ENCODE measurements around the gene TMEM150A. TPM values are rescaled to one million over a fixed set of nuclear protein-coding genes. Genes with fewer than 3 reads are reported as not detected.
A peak's percentile ranks its signal among the peaks of the same experiment; 100 is the strongest.

TMEM150A gene, protein sequence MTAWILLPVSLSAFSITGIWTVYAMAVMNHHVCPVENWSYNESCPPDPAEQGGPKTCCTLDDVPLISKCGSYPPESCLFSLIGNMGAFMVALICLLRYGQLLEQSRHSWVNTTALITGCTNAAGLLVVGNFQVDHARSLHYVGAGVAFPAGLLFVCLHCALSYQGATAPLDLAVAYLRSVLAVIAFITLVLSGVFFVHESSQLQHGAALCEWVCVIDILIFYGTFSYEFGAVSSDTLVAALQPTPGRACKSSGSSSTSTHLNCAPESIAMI
- total RNA-seq (2.3 TPM), polyA plus RNA-seq (15.9 TPM)
- long read RNA-seq, donor 1: 0 reads
- long read RNA-seq, donor 2, partial matches to known transcripts: 0 of 3 reads
- long read RNA-seq, donor 2, other reads (novel, unspliced or antisense): 0 of 3 reads
- long read RNA-seq, donor 3, partial matches to known transcripts: 0 of 1 reads
- long read RNA-seq, donor 3, other reads (novel, unspliced or antisense): 0 of 1 reads
- long read RNA-seq, donor 4, partial matches to known transcripts: 0 of 2 reads
- long read RNA-seq, donor 4, other reads (novel, unspliced or antisense): 0 of 2 reads
- long read RNA-seq, donor 5, partial matches to known transcripts: 0 of 2 reads
- long read RNA-seq, donor 5, other reads (novel, unspliced or antisense): 0 of 2 reads
- long read RNA-seq, donor 6: 0 reads
- long read RNA-seq, donor 7, partial matches to known transcripts: 0 of 1 reads
- long read RNA-seq, donor 7, other reads (novel, unspliced or antisense): 0 of 1 reads
- long read RNA-seq, donor 8, partial matches to known transcripts: 0 of 1 reads
- long read RNA-seq, donor 8, other reads (novel, unspliced or antisense): 0 of 1 reads
- long read RNA-seq, donor 9, partial matches to known transcripts: 0 of 1 reads
- long read RNA-seq, donor 9, other reads (novel, unspliced or antisense): 0 of 1 reads
- long read RNA-seq, donor 10, partial matches to known transcripts: 0 of 2 reads
- long read RNA-seq, donor 10, other reads (novel, unspliced or antisense): 0 of 2 reads

DNA sequence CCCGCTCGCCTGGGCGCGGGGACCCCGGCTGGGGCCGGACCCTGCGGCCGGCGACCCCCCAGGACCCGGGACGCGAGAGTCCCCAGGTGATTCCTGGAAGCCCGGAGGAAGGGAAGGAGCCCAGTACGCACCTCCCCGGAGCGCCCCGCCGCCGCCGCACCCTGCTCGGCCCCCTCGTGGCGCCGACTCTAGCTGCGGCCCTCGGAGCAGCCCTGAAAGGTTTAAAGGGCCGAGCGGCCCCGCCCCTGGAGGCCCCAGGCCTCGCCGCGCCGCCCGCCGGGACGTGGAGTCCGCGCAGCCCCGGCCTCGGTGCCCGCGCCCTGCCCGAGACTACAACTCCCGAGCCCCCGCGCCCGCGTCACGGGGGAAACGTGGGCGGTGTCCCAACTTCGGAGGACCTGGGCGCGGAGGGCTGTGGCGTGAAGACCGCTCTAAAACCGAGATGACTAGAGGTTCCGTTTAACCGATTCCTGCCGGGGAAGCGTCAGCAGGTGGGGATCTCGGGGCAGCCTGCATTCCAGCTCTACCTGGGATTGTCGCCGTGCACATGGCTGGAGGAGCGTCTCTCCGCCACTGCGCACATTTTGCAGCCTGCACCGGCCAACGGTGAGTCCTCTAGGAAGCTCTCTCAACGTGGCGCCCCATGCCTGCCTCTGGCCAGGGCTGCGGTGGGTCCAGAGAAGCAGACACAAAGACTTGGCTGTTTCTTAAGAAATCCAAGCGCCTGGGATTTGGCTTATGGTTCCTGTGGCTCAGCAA lies at the start of gene TMEM150A:
TMEM150A (minus strand) TSS at position 223 of the 759 bp plus-strand sequence. CDS start 750 bp downstream, outside the sequence.
- peak within 1 kb of the TSS in 1 of 2 donors; percentile 81 for H3K27ac ChIP-seq (ENCODE audit: low read depth in 1 of 2, low read length in 1 of 2)
- H3K4me3 ChIP-seq (ENCODE audit: low read length in 2 of 2): peak within 1 kb of the TSS; percentile 57 to 63
- under 1% methylated on average over 73 of the region's 73 CpGs for WGBS
- H3K9me3 ChIP-seq (ENCODE audit: control insufficient read depth in 2 of 2, insufficient read depth in 1 of 2, low read length in 1 of 2): no peaks in the 10 kb centered on the region
- peaks cover 3 to 21% of the 10 kb centered on the region in 2 donors for H3K4me1 ChIP-seq (ENCODE audit: control insufficient read depth in 2 of 2, insufficient read depth in 2 of 2, low read length in 2 of 2)
- peaks cover 16 to 22% of the 10 kb centered on the region in 2 donors for H3K36me3 ChIP-seq (ENCODE audit: control insufficient read depth in 2 of 2, insufficient read depth in 2 of 2, low read length in 1 of 2)
- H3K27me3 ChIP-seq (ENCODE audit: control insufficient read depth in 2 of 2, insufficient read depth in 1 of 2, low read length in 1 of 2): peaks cover 14 to 31% of the 10 kb centered on the region in 2 donors
- DNase-seq (ENCODE audit: low read depth in 6 of 9, low spot score in 9 of 9): peak in 3 of 9 donors; percentile 61 to 77 (median 67)

DNA sequence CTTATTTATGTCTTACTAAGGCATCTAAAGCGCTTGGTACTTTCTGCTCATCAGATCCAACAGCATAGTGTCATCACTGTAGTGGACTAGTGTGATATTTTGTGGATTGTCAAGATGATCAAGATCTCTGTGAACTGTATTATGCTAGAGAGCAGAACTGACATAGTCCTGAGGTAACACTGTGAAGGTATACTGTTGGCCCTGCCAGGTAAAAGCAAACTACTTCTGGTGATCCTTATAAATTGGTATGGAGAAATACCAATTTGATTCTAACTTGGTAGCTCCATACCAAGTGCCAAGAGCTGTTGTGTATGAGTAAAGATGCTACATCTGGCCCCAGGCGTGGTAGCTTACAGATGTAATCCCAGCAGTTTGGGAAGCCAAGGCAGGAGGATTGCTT lies 49.6 kb upstream of the TMEM150A start:
- over 99% methylated on average over 2 of the region's 2 CpGs for WGBS
- H3K36me3 ChIP-seq (ENCODE audit: control insufficient read depth in 2 of 2, insufficient read depth in 2 of 2, low read length in 1 of 2): peaks cover 65 to 67% of the 10 kb centered on the region in 2 donors
- no peak overlapping the region for H3K4me3 ChIP-seq (ENCODE audit: low read length in 2 of 2)
- H3K4me1 ChIP-seq (ENCODE audit: control insufficient read depth in 2 of 2, insufficient read depth in 2 of 2, low read length in 2 of 2): no peaks in the 10 kb centered on the region
- H3K9me3 ChIP-seq (ENCODE audit: control insufficient read depth in 2 of 2, insufficient read depth in 1 of 2, low read length in 1 of 2): no peaks in the 10 kb centered on the region
- H3K27me3 ChIP-seq (ENCODE audit: control insufficient read depth in 2 of 2, insufficient read depth in 1 of 2, low read length in 1 of 2): no peaks in the 10 kb centered on the region
- DNase-seq (ENCODE audit: low read depth in 6 of 9, low spot score in 9 of 9): no peak
- no peak overlapping the region for H3K27ac ChIP-seq (ENCODE audit: low read depth in 1 of 2, low read length in 1 of 2)

DNA sequence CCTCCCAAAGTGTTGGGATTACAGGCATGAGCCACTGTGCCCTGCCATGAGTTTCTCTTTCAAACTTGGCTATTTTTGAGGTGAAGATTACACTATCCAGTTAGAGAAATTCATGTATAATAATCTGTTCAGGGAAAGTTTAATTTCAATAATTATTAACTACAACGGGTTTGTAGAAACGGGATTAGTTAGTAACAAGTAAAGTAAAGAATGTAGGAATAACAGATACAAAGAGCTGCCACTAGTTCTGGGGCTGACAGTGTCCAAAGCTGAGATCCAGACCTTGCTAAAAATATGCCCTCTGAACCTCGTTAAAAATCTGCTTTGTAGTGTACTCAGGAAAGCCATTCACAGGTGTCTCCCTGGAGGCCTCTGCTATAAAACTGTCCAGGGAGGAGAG lies 48.6 kb upstream of the TMEM150A start:
- Histone ChIP-seq H3K4me1 (ENCODE audit: control insufficient read depth in 2 of 2, insufficient read depth in 2 of 2, low read length in 2 of 2) (no peaks in the 10 kb centered on the region), H3K27me3 (ENCODE audit: control insufficient read depth in 2 of 2, insufficient read depth in 1 of 2, low read length in 1 of 2) (no peaks in the 10 kb centered on the region), H3K4me3 (ENCODE audit: low read length in 2 of 2) (no peak overlapping the region), H3K36me3 (ENCODE audit: control insufficient read depth in 2 of 2, insufficient read depth in 2 of 2, low read length in 1 of 2) (peaks cover 59 to 68% of the 10 kb centered on the region in 2 donors), H3K9me3 (ENCODE audit: control insufficient read depth in 2 of 2, insufficient read depth in 1 of 2, low read length in 1 of 2) (no peaks in the 10 kb centered on the region), H3K27ac (ENCODE audit: low read depth in 1 of 2, low read length in 1 of 2) (no peak overlapping the region)
- 98% methylated on average over 3 of the region's 3 CpGs for WGBS
- DNase-seq (ENCODE audit: low read depth in 6 of 9, low spot score in 9 of 9): no peak

DNA sequence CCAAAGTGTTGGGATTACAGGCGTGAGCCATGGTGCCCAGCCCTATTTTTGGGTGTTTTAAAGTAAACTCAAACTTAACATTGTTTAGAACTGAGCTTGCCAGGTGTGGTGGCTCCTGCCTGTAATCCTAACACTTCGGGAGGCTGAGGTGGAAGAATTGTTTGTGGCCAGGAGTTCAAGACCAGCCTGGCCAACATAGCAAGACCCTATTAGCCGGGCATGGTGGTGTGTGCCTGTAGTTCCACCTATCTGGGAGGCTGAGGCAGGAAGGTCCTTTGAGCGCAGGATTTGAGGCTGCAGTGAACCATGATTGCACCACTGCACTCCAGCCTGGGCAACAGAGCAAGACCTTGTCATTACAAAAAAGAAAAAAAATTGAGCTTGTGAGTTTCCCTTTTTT lies 48.0 kb upstream of the TMEM150A start:
- Histone ChIP-seq H3K9me3 (ENCODE audit: control insufficient read depth in 2 of 2, insufficient read depth in 1 of 2, low read length in 1 of 2) (no peaks in the 10 kb centered on the region), H3K4me3 (ENCODE audit: low read length in 2 of 2) (no peak overlapping the region), H3K27me3 (ENCODE audit: control insufficient read depth in 2 of 2, insufficient read depth in 1 of 2, low read length in 1 of 2) (no peaks in the 10 kb centered on the region), H3K36me3 (ENCODE audit: control insufficient read depth in 2 of 2, insufficient read depth in 2 of 2, low read length in 1 of 2) (peaks cover 61 to 74% of the 10 kb centered on the region in 2 donors), H3K4me1 (ENCODE audit: control insufficient read depth in 2 of 2, insufficient read depth in 2 of 2, low read length in 2 of 2) (no peaks in the 10 kb centered on the region), H3K27ac (ENCODE audit: low read depth in 1 of 2, low read length in 1 of 2) (no peak overlapping the region)
- DNase-seq (ENCODE audit: low read depth in 6 of 9, low spot score in 9 of 9): no peak
- over 99% methylated on average over 4 of the region's 4 CpGs for WGBS

DNA sequence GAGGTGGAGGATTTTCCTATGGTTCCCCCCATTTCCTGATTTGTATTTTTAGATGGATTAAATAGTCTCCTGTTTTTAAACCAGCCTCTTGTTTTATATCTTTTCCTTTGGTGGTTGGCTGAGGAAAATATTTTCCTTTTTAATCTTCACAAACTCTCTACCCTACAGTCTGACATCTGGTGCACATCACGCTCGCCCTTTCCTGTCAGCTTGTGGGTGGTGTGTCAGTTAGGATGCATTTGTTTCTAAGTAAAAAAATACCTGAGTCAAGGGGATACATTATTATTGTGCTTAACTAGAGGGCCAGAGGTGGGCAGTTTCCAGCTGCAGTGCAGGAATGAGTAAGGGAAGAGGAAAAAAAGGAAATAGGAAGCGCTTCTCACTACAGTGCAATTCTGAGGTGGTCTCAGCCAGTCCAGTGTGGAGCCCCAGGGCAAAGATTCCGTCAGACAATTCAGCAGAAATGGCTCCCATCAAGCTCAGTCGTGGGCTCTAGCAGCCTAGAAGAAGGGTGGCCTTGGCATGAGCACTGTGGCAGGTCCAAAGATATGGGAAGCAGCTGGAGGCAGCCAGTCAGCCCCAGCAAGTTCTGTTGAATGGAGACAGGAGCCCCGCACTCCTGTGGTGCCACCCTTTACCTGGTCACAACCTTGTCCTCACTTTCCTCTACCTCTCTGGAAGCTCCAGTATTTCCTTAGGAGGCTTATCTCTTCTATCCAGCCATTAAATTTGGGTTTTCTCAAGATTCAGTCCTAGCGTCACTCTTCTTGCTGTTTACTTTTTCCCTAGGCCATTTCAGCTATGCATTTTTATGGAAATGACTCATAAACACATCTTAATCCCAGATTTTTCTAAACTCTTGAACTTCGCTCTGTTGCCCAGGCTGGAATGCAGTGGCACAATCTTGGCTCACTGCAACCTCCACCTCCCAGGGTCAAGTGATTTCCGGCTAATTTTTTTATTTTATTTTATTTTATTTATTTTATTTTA lies 47.0 kb upstream of the TMEM150A start:
- Histone ChIP-seq H3K27me3 (ENCODE audit: control insufficient read depth in 2 of 2, insufficient read depth in 1 of 2, low read length in 1 of 2) (no peaks in the 10 kb centered on the region), H3K27ac (ENCODE audit: low read depth in 1 of 2, low read length in 1 of 2) (no peak overlapping the region), H3K36me3 (ENCODE audit: control insufficient read depth in 2 of 2, insufficient read depth in 2 of 2, low read length in 1 of 2) (peaks cover 70 to 83% of the 10 kb centered on the region in 2 donors), H3K4me1 (ENCODE audit: control insufficient read depth in 2 of 2, insufficient read depth in 2 of 2, low read length in 2 of 2) (no peaks in the 10 kb centered on the region), H3K4me3 (ENCODE audit: low read length in 2 of 2) (no peak overlapping the region), H3K9me3 (ENCODE audit: control insufficient read depth in 2 of 2, insufficient read depth in 1 of 2, low read length in 1 of 2) (no peaks in the 10 kb centered on the region)
- no peak for DNase-seq (ENCODE audit: low read depth in 6 of 9, low spot score in 9 of 9)
- 93% methylated on average over 9 of the region's 9 CpGs for WGBS

DNA sequence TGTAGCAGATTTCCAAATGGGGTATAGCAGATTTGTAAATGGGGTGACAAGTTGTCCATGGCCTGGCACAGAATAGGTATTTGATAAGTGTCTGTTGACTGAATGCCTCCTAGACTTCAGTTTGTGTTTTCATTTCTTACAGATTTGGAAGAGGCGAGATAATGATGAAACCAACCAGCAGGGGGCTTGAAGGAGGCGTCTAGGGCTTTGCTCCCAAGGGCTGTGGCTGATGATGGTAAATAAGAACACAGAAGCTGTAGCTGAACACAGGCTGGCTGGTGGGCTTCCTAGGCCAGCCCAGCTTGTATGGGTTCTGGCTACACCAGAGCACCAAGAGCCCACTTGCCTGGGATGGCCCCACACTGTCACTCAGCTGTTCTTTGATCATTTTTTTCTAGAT lies 46.1 kb upstream of the TMEM150A start:
- Histone ChIP-seq H3K27me3 (ENCODE audit: control insufficient read depth in 2 of 2, insufficient read depth in 1 of 2, low read length in 1 of 2) (no peaks in the 10 kb centered on the region), H3K27ac (ENCODE audit: low read depth in 1 of 2, low read length in 1 of 2) (no peak overlapping the region), H3K9me3 (ENCODE audit: control insufficient read depth in 2 of 2, insufficient read depth in 1 of 2, low read length in 1 of 2) (no peaks in the 10 kb centered on the region), H3K4me1 (ENCODE audit: control insufficient read depth in 2 of 2, insufficient read depth in 2 of 2, low read length in 2 of 2) (no peaks in the 10 kb centered on the region), H3K4me3 (ENCODE audit: low read length in 2 of 2) (no peak overlapping the region), H3K36me3 (ENCODE audit: control insufficient read depth in 2 of 2, insufficient read depth in 2 of 2, low read length in 1 of 2) (peaks cover 76 to 91% of the 10 kb centered on the region in 2 donors)
- peak in 2 of 9 donors; percentile 28 to 43 for DNase-seq (ENCODE audit: low read depth in 6 of 9, low spot score in 9 of 9)
- 87% methylated on average over 2 of the region's 2 CpGs for WGBS

DNA sequence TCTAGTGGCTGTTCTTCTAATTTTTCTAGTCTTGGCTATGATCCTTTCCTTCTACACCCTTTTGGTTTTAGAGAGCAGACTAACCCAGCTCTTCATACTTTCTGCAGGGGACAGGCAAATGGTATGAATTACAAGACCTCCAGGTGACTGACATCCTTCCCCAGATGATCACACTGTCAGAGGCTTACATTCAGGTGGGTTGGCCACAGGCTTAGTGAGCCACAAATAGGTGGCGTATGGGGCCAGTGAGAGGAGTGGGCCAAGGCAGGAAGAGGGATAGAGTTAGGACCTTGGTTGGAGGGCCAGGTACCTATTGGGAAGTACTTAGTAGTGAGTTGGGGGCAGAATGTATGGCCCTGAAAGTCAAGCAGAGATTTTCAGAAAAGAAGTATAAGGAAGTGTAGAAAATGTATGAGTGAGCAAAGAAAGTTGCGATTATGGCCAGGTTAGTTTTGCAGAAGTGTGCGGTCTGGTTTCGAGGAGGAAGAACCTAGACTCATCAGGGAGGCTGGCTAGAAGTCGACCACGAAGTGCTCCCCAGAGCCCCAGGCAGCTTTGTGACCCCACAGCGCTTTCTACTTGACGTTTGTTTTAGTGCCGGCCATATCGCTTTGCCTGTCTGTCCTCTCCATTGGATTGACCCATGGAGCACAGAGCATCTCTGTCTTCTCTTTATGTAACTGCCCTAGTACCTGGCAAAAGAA lies 45.5 kb upstream of the TMEM150A start:
- 96% methylated on average over 10 of the region's 10 CpGs for WGBS
- DNase-seq (ENCODE audit: low read depth in 6 of 9, low spot score in 9 of 9): no peak

More for the DNA sequence above, 45.5 kb upstream of the TMEM150A start:
- H3K27ac ChIP-seq (ENCODE audit: low read depth in 1 of 2, low read length in 1 of 2): no peak overlapping the region
- no peaks in the 10 kb centered on the region for H3K27me3 ChIP-seq (ENCODE audit: control insufficient read depth in 2 of 2, insufficient read depth in 1 of 2, low read length in 1 of 2)
- H3K4me1 ChIP-seq (ENCODE audit: control insufficient read depth in 2 of 2, insufficient read depth in 2 of 2, low read length in 2 of 2): no peaks in the 10 kb centered on the region
- H3K36me3 ChIP-seq (ENCODE audit: control insufficient read depth in 2 of 2, insufficient read depth in 2 of 2, low read length in 1 of 2): peaks cover 79 to 91% of the 10 kb centered on the region in 2 donors
- H3K9me3 ChIP-seq (ENCODE audit: control insufficient read depth in 2 of 2, insufficient read depth in 1 of 2, low read length in 1 of 2): no peaks in the 10 kb centered on the region
- no peak overlapping the region for H3K4me3 ChIP-seq (ENCODE audit: low read length in 2 of 2)
